Mammary epithelial cell (primary cell): ENCODE measurements around the gene ZNF844.

ENCODE experiments used
- EZH2 ChIP-seq: IDR thresholded peaks from 2 replicates; pipeline ENCODE4 v1.6.1; 2012; ENCODE audit warnings: low read length, inconsistent platforms, borderline replicate concordance
- TF ChIP-seq, protein P1 (sequence below), 2 donors: IDR thresholded peaks in 1 of 2; conservative IDR thresholded peaks in 1 of 2; 2 replicates each; pipeline ENCODE4 v1.5.1; 2011 to 2012; ENCODE audit warnings: inconsistent platforms in 2 of 2, low read length in 2 of 2, mild to moderate bottlenecking in 2 of 2, control low read depth in 1 of 2, low read depth in 1 of 2; ENCODE audit not compliant: insufficient read depth in 1 of 2; ENCODE audit errors: extremely low read depth in 1 of 2

DNA sequence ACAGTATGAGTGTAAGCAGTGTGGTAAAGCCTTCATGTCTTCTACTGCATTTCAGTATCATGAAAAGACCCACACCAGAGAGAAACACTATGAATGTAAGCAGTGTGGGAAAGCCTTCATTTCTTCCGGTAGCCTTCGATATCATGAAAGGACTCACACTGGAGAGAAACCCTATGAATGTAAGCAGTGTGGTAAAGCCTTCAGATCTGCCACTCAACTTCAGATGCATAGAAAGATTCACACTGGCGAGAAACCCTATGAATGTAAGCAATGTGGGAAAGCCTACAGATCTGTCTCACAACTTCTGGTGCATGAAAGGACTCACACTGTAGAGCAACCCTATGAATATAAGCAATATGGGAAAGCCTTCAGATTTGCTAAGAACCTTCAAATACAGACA lies 12.8 kb downstream of the ZNF844 start:
- no peak for TF ChIP-seq EZH2
- TF ChIP-seq, protein P1, sequence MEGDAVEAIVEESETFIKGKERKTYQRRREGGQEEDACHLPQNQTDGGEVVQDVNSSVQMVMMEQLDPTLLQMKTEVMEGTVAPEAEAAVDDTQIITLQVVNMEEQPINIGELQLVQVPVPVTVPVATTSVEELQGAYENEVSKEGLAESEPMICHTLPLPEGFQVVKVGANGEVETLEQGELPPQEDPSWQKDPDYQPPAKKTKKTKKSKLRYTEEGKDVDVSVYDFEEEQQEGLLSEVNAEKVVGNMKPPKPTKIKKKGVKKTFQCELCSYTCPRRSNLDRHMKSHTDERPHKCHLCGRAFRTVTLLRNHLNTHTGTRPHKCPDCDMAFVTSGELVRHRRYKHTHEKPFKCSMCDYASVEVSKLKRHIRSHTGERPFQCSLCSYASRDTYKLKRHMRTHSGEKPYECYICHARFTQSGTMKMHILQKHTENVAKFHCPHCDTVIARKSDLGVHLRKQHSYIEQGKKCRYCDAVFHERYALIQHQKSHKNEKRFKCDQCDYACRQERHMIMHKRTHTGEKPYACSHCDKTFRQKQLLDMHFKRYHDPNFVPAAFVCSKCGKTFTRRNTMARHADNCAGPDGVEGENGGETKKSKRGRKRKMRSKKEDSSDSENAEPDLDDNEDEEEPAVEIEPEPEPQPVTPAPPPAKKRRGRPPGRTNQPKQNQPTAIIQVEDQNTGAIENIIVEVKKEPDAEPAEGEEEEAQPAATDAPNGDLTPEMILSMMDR (conservative IDR thresholded peaks at IDR 0.05 in 1 of 2, IDR thresholded peaks at IDR 0.05 in 1 of 2; ENCODE audit: extremely low read depth in 1 of 2, insufficient read depth in 1 of 2, low read depth in 1 of 2, low read length in 2 of 2), result no peak
